Upper lobe of left lung (tissue), 4 donors: Measurements from ENCODE around the gene AHRR.

Experiments
- EP300 ChIP-seq, 4 donors: sonication (generic); formaldehyde crosslinking; IDR thresholded peaks; one replicate each; pipeline ENCODE4 v1.5.1; 2017; ENCODE audit warnings: antibody characterized with exemption in 4 of 4, control low read depth in 2 of 4
- POLR2AphosphoS5 ChIP-seq, 2 donors: sonication (generic); formaldehyde crosslinking; IDR thresholded peaks; one replicate each; pipeline ENCODE4 v1.5.1; 2017; ENCODE audit warnings: antibody characterized with exemption in 2 of 2
- TF ChIP-seq, protein P1 (sequence below), 6 experiments: fragments of 450-650 bp in 4 of 6; fragments of 200-600 bp in 2 of 6; sonication (generic) in 2 of 6; IDR thresholded peaks; one replicate each; pipeline ENCODE4 v1.5.1; 2016 to 2019; ENCODE audit warnings: antibody characterized with exemption in 6 of 6

DNA sequence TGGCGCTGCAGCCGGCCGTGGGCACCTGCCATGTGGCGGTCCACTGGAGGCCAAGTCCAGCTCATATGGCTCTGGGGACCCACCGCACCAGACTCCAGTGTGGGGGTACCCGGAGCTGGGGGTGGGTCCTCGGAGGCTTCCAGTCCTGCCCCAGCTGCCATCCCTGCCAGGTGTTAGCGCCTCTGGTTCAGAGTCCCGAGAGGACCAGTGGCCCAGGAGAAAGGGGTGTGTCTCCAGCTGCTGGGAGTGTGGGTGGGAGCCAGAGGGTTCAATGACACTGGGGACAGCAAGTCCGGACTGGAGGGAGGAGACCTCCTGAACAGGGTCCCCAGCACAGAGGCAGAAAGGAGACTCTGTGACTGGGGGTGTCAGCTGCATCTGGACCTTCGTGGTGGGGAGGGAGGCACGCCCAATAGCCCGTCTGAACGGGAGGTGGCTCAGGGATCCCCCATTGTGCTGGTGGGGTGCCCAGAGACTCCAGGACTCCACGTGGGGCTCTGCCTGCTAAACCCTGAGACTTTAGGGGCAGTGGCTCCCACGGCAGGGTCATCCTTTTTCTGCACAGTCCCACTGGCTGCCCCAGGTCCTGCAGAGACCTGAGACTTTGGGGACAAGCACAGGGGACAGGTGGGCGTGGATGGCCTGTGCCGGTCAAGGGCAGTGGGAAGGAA is 2.4 kb upstream of the AHRR start:
- TF ChIP-seq, protein P1, sequence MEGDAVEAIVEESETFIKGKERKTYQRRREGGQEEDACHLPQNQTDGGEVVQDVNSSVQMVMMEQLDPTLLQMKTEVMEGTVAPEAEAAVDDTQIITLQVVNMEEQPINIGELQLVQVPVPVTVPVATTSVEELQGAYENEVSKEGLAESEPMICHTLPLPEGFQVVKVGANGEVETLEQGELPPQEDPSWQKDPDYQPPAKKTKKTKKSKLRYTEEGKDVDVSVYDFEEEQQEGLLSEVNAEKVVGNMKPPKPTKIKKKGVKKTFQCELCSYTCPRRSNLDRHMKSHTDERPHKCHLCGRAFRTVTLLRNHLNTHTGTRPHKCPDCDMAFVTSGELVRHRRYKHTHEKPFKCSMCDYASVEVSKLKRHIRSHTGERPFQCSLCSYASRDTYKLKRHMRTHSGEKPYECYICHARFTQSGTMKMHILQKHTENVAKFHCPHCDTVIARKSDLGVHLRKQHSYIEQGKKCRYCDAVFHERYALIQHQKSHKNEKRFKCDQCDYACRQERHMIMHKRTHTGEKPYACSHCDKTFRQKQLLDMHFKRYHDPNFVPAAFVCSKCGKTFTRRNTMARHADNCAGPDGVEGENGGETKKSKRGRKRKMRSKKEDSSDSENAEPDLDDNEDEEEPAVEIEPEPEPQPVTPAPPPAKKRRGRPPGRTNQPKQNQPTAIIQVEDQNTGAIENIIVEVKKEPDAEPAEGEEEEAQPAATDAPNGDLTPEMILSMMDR (IDR thresholded peaks at IDR 0.05): no peak
- TF ChIP-seq POLR2AphosphoS5 (IDR thresholded peaks at IDR 0.05) (no peak), EP300 (IDR thresholded peaks at IDR 0.05) (no peak)
